ENCODE data around the gene ARHGAP6. TPM values are rescaled to one million over a fixed set of nuclear protein-coding genes. Genes with fewer than 3 reads are reported as not detected.
"Not testable (repeated sequence)": the region's sequence is repeated elsewhere in the genome, so short reads cannot be mapped to it uniquely, and the experiment has no call there.

ARHGAP6 gene
- total RNA-seq, 4 donors from 2014 or later: 49.2 to 63.8 (median 51.5) TPM

DNA sequence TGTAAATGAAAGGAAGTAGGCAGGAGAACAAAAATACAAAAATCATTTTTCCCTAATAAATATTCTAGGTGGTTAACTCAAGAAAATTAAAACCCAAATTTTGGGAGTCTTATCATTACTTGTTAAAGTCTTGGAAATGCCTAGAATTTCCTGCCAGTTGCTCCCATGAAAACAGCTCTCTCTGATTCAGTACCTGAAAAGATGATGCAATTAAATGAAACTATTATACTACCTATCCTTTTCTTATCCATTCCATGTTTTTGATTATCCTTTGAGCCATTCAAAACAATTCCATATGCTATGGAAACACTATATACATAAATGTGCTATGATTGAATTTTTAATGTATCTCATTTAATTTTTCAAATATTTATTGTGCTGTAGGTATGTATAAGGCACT lies 423.0 kb downstream of the ARHGAP6 start:
- no peak for DNase-seq
- Histone ChIP-seq H3K4me1 (peaks cover 2 to 6% of the 10 kb centered on the region in 2 donors), H3K36me3 (no peaks in the 10 kb centered on the region), H3K4me3 (replicated peaks in 1 of 3) (no peak overlapping the region), H3K27ac (no peak overlapping the region), H3K9me3 (no peaks in the 10 kb centered on the region), H3K27me3 (no peaks in the 10 kb centered on the region)
- intact Hi-C loops (cut with DNase I): no loop called here
- TF ChIP-seq, protein P1, sequence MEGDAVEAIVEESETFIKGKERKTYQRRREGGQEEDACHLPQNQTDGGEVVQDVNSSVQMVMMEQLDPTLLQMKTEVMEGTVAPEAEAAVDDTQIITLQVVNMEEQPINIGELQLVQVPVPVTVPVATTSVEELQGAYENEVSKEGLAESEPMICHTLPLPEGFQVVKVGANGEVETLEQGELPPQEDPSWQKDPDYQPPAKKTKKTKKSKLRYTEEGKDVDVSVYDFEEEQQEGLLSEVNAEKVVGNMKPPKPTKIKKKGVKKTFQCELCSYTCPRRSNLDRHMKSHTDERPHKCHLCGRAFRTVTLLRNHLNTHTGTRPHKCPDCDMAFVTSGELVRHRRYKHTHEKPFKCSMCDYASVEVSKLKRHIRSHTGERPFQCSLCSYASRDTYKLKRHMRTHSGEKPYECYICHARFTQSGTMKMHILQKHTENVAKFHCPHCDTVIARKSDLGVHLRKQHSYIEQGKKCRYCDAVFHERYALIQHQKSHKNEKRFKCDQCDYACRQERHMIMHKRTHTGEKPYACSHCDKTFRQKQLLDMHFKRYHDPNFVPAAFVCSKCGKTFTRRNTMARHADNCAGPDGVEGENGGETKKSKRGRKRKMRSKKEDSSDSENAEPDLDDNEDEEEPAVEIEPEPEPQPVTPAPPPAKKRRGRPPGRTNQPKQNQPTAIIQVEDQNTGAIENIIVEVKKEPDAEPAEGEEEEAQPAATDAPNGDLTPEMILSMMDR (IDR thresholded peaks at IDR 0.05): no peak

DNA sequence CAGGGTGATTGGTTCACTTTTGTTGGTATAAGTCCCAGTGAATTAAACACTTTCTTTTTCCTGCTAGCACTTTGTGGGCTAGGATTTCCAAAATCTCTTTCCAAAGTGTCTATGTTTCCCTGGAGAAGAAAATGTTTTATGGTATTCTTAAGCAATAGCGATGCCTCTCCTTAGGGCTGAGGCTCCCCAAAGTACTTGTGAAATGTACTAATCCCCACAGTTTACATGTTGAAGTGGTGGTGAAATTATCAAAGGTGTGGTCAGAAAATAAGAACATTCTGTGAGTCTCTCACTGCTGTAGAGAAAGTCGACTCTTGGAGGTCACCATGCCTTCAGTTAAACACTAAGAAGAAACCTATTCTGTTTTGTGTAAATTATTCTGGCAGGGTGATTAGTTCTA lies 424.0 kb downstream of the ARHGAP6 start:
- 90 to 97% methylated on average over 2 of the region's 2 CpGs for WGBS, 2 donors
- Histone ChIP-seq H3K27ac (no peak overlapping the region), H3K27me3 (no peaks in the 10 kb centered on the region), H3K9me3 (no peaks in the 10 kb centered on the region), H3K4me3 (replicated peaks in 1 of 3) (no peak overlapping the region), H3K36me3 (no peaks in the 10 kb centered on the region), H3K4me1 (peaks cover 2 to 6% of the 10 kb centered on the region in 2 donors)
- no peak for DNase-seq
- TF ChIP-seq, protein P1 (IDR thresholded peaks at IDR 0.05): no peak
- TF ChIP-seq POLR2A (IDR thresholded peaks at IDR 0.05): no peak
- intact Hi-C loops (cut with DNase I): no loop called here

DNA sequence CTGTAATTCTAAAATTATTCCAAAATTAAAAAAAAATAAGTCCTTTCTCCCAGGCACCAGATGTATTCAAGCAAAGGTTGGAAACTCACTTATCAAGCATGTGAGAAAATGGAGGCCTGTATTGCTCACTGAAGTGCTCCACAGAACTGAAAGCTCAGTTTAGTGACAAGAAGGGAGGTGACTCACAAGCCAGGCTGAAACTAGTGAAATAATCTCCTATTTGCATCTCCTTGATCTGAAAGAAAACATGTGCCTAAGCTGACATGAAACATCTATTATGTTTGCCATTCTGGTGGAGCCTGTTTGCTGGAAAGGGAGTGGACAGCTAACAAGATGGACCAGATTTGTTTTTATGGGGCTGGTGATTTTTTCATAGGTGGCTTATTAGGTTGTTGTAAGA lies 426.5 kb downstream of the ARHGAP6 start:
- Histone ChIP-seq H3K36me3 (no peaks in the 10 kb centered on the region), H3K27me3 (no peaks in the 10 kb centered on the region), H3K4me1 (peaks cover 2% of the 10 kb centered on the region in 2 donors), H3K4me3 (replicated peaks in 1 of 3) (no peak overlapping the region), H3K9me3 (no peaks in the 10 kb centered on the region), H3K27ac (no peak overlapping the region)
- intact Hi-C loops (cut with DNase I): no loop called here
- TF ChIP-seq, protein P1 (IDR thresholded peaks at IDR 0.05): no peak
- TF ChIP-seq POLR2A (IDR thresholded peaks at IDR 0.05): no peak
- no peak for DNase-seq

DNA sequence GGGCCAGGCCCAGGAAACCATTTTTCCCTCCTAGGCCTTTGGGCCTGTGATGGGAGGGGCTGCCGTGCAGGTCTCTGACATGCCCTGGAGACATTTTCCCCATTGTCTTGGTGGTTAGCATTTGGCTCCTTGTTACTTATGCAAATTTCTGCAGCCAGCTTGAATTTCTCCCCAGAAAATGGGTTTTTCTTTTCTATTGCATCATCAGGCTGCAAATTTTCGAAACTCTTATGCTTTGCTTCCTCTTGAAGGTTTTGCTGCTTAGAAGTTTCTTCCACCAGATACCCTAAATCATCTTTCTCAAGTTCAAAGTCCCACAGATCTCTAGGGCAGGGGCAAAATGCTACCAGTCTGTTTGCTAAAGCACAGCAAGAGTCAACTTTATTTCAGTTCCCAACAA lies 430.3 kb downstream of the ARHGAP6 start:
- H3K9me3 ChIP-seq; H3K4me3 ChIP-seq (replicated peaks in 1 of 3); H3K27ac ChIP-seq; intact Hi-C loops (cut with DNase I); H3K36me3 ChIP-seq; H3K4me1 ChIP-seq; DNase-seq; H3K27me3 ChIP-seq: not testable (repeated sequence)
- WGBS, 2 donors: 93 to 96% methylated on average over 2 of the region's 2 CpGs

DNA sequence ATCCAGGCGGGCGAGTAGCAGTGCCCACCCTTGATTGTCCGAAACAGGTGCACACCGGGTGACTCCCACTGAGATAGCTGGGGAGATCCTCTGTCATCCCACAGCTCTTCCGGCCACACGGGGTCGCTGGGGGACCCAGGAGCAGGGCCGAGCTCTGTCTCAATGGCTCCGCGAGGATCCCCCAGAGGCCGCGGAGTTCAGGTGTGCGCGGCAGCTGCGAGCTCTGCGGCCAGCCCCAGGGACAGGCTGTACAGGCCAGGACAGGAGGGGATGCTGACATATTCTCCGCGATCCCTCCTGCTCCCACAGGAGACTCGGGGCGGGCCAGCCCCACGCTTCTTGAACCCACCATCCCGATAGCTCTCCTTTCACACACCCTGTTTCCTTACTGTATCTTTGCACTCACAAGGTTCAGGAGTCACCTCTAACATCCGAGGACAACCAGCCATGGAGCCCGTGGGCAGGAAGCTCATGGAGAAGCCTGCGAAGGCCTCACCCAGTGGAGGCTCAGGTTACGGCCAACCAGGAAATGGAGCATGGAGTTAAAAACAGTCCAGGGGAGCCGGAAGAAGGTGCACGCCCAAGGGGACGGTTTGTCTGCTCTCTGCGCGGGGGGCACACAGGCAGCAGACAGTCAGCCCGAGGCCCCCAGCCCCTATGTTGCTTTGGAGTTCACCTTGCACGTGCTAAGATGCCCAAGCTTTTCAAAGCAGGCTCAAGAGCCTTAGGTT lies 450.4 kb downstream of the ARHGAP6 start:
- DNase-seq: no peak
- H3K4me3 ChIP-seq (replicated peaks in 1 of 3): no peak overlapping the region
- intact Hi-C loops (cut with DNase I): no loop called here
- no peaks in the 10 kb centered on the region for H3K9me3 ChIP-seq
- no peak overlapping the region for H3K27ac ChIP-seq
- no peak for TF ChIP-seq POLR2A (IDR thresholded peaks at IDR 0.05)
- WGBS, 2 donors: 89 to 91% methylated on average over 4 to 13 of the region's 33 CpGs
- no peaks in the 10 kb centered on the region for H3K27me3 ChIP-seq
- no peaks in the 10 kb centered on the region for H3K36me3 ChIP-seq
- no peaks in the 10 kb centered on the region for H3K4me1 ChIP-seq

DNA sequence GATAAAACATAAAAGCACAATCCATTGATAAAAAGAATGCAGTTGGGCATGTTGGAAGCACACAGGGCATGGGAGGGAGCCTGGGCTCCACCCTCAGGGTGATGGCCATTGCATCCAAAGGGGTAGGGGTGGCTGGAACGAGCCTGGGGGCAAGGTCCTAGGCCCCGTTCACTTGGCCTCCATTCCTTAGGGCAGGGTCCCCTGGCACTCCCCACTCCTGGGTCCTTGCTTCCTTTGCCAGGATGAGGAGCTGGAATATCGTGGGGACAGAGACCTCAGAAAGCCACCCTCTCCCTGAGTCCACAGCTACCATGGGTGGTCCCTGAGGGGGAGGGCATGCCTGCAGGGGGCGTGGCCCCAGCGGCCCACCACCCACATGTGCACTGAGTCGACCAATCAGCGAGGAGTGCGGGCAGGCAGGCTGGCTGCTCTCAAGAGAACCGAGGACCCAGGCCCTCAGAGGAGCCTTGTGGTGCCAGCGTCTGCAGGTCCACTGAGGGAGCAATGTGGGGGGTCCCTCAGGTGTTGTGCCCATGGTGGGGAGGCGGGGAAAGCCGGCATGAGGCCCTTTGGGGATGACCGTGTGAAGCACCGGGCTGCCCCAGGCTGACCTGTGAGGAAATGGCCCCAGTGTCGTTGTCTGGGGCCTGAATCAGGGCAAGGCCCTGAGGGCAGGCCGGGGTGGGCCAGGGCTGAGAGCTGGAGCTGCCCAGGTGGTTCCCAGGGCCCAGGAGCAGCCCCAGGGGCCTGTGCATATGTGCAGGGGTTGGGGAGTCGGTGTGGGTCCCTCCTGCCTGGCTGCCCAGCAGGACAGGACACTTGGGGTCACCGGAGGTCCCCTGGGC lies 451.2 kb downstream of the ARHGAP6 start:
- no peak for DNase-seq
- H3K36me3 ChIP-seq: no peaks in the 10 kb centered on the region
- H3K4me1 ChIP-seq: no peaks in the 10 kb centered on the region
- WGBS, 2 donors: 80 to 100% methylated on average over 1 of the region's 18 CpGs
- no peak for TF ChIP-seq POLR2A (IDR thresholded peaks at IDR 0.05)
- TF ChIP-seq, protein P1 (IDR thresholded peaks at IDR 0.05): no peak
- no peak overlapping the region for H3K4me3 ChIP-seq (replicated peaks in 1 of 3)
- no peak overlapping the region for H3K27ac ChIP-seq
- no peaks in the 10 kb centered on the region for H3K9me3 ChIP-seq
- H3K27me3 ChIP-seq: no peaks in the 10 kb centered on the region
- intact Hi-C loops (cut with DNase I): no loop called here

All from thyroid gland (tissue), 4 donors.